ENCODE data around the gene CLP1.

The CLP1 gene

GRCh38 chr11:57638811-57639320 lies 18.7 kb upstream of the CLP1 start:
- no peaks in the 10 kb centered on the region for H3F3A ChIP-seq (ENCODE audit: low read depth)
- no peaks in the 10 kb centered on the region for H3K27me3 ChIP-seq (ENCODE audit: insufficient read depth, low read length, poor library complexity, severe bottlenecking)
- H3K9me3 ChIP-seq (ENCODE audit: insufficient read depth, low read depth, low read length) = no peaks in the 10 kb centered on the region
- H3K4me3 ChIP-seq (ENCODE audit: low read length, poor library complexity, severe bottlenecking) = peak overlapping the region; percentile 97
- H3K4me2 ChIP-seq (ENCODE audit: low read depth, low read length, poor library complexity, severe bottlenecking) = peak overlapping the region; percentile 98
- no peaks in the 10 kb centered on the region for H3K36me3 ChIP-seq (ENCODE audit: insufficient read depth, low read length)
- no peak for TF ChIP-seq EZH2phosphoT487 (IDR thresholded peaks at IDR 0.05; ENCODE audit: borderline replicate concordance)
- TF ChIP-seq, protein P1, sequence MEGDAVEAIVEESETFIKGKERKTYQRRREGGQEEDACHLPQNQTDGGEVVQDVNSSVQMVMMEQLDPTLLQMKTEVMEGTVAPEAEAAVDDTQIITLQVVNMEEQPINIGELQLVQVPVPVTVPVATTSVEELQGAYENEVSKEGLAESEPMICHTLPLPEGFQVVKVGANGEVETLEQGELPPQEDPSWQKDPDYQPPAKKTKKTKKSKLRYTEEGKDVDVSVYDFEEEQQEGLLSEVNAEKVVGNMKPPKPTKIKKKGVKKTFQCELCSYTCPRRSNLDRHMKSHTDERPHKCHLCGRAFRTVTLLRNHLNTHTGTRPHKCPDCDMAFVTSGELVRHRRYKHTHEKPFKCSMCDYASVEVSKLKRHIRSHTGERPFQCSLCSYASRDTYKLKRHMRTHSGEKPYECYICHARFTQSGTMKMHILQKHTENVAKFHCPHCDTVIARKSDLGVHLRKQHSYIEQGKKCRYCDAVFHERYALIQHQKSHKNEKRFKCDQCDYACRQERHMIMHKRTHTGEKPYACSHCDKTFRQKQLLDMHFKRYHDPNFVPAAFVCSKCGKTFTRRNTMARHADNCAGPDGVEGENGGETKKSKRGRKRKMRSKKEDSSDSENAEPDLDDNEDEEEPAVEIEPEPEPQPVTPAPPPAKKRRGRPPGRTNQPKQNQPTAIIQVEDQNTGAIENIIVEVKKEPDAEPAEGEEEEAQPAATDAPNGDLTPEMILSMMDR (conservative IDR thresholded peaks at IDR 0.05; ENCODE audit: low read length) = peak; percentile 39
- H4K20me1 ChIP-seq (ENCODE audit: insufficient read depth, low read length, poor library complexity, severe bottlenecking) = no peaks in the 10 kb centered on the region
- H2AFZ ChIP-seq (ENCODE audit: low read length) = peak overlapping the region; percentile 83; the same call in 1 of the 2 replicates
- H3K4me1 ChIP-seq (ENCODE audit: insufficient read depth, low read length, poor library complexity, severe bottlenecking) = peaks cover 49% of the 10 kb centered on the region
- H3K9me2 ChIP-seq (replicated peaks; ENCODE audit: low read depth, low read length) = no peaks in the 10 kb centered on the region
- H3K9ac ChIP-seq (ENCODE audit: low read depth, low read length, poor library complexity, severe bottlenecking) = peak overlapping the region; percentile 91
- H3K79me2 ChIP-seq (ENCODE audit: insufficient read depth, low read length) = peaks cover 37% of the 10 kb centered on the region

DNA sequence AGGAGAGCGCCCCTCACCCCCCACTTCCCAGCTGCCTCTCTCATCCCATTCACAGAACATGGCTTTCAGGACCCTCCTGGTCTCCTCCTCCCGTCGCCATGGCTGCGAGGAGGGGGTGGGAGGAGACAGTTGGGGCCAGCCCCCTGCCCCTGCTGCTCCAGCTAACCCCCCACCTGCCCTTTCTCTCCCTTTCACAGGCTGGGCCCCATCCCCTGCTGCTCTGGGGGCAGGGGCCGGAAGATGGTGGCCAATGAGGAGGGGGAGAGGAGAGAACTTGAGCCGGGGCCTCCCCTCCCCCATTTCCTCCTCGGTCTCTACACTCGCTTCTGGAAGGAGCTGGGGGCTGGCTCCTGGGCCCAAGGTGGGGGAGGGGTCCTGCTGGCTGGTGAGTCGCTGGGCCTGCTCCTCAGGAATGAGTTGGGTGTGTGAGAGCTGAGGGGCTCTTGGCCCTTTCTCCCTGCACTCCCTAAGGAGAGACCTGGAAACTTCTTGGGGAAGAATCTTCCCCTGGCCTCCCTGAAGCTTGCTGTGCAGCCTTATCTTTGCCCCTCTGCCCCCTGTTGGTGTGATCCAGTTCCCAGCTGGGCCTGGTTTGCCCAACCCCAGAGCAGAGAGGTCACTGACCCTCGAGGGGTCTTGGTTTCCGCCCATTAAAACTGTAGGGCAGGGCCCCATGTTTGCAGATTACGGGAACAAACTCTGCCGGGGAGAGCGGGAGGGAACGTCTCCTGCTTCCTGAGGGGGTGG lies 18.1 kb upstream of the CLP1 start:
- Histone ChIP-seq H2AFZ (ENCODE audit: low read length) (peak overlapping the region; percentile 83; the same call in 1 of the 2 replicates), H3K4me2 (ENCODE audit: low read depth, low read length, poor library complexity, severe bottlenecking) (peak overlapping the region; percentile 98), H3K36me3 (ENCODE audit: insufficient read depth, low read length) (no peaks in the 10 kb centered on the region), H3K9me3 (ENCODE audit: insufficient read depth, low read depth, low read length) (no peaks in the 10 kb centered on the region), H3K9me2 (replicated peaks; ENCODE audit: low read depth, low read length) (no peaks in the 10 kb centered on the region), H3K4me1 (ENCODE audit: insufficient read depth, low read length, poor library complexity, severe bottlenecking) (peaks cover 51% of the 10 kb centered on the region), H4K20me1 (ENCODE audit: insufficient read depth, low read length, poor library complexity, severe bottlenecking) (no peaks in the 10 kb centered on the region), H3F3A (ENCODE audit: low read depth) (no peaks in the 10 kb centered on the region), H3K27me3 (ENCODE audit: insufficient read depth, low read length, poor library complexity, severe bottlenecking) (no peaks in the 10 kb centered on the region), H3K79me2 (ENCODE audit: insufficient read depth, low read length) (peaks cover 37% of the 10 kb centered on the region), H3K4me3 (ENCODE audit: low read length, poor library complexity, severe bottlenecking) (peak overlapping the region; percentile 97), H3K9ac (ENCODE audit: low read depth, low read length, poor library complexity, severe bottlenecking) (peak overlapping the region; percentile 91)
- TF ChIP-seq, protein P1 (conservative IDR thresholded peaks at IDR 0.05; ENCODE audit: low read length) = peak; percentile 49
- TF ChIP-seq EZH2phosphoT487 (IDR thresholded peaks at IDR 0.05; ENCODE audit: borderline replicate concordance) = no peak

DNA sequence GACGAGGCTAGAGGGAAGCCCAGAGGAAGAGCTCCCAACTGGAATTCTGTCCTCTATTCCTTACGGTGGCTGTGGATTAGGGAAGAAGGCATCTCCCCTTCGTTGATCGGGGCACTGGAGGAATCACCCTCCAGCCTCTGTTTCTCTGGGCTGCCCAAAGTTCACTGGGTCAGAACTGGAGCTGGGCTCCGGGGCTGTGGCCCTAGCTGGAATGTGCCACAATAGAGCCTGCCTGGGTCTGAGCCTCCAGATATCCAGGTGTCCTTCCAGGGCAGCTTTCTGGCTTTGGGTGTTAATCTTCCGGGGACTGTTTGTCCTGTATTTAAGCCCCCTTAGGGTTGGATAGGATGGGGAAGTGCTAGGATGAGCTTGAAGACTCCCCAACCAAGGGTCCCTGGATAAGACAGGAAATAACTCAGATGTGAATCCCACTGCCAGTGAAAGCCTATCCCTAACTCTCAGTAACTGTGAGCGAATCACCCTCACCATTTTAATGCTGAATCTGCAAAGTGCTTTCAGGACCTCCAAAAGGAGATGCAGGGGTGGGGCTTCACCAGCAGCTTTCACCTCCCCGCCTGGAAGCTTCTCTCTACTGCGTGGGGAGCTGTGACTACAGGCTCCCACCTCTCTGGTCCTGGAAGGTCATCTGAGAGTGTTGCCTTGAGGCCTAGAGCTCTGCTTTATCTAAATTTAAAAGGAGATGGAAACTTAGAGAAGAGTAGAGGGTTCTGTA lies 17.3 kb upstream of the CLP1 start:
- H4K20me1 ChIP-seq (ENCODE audit: insufficient read depth, low read length, poor library complexity, severe bottlenecking) = no peaks in the 10 kb centered on the region
- H3K79me2 ChIP-seq (ENCODE audit: insufficient read depth, low read length) = peaks cover 37% of the 10 kb centered on the region
- H2AFZ ChIP-seq (ENCODE audit: low read length) = no peak overlapping the region
- H3F3A ChIP-seq (ENCODE audit: low read depth) = no peaks in the 10 kb centered on the region
- H3K4me1 ChIP-seq (ENCODE audit: insufficient read depth, low read length, poor library complexity, severe bottlenecking) = peaks cover 56% of the 10 kb centered on the region
- no peaks in the 10 kb centered on the region for H3K27me3 ChIP-seq (ENCODE audit: insufficient read depth, low read length, poor library complexity, severe bottlenecking)
- H3K9me3 ChIP-seq (ENCODE audit: insufficient read depth, low read depth, low read length) = no peaks in the 10 kb centered on the region
- H3K4me2 ChIP-seq (ENCODE audit: low read depth, low read length, poor library complexity, severe bottlenecking) = peak overlapping the region; percentile 98
- H3K36me3 ChIP-seq (ENCODE audit: insufficient read depth, low read length) = no peaks in the 10 kb centered on the region
- no peaks in the 10 kb centered on the region for H3K9me2 ChIP-seq (replicated peaks; ENCODE audit: low read depth, low read length)
- TF ChIP-seq EZH2phosphoT487 (IDR thresholded peaks at IDR 0.05; ENCODE audit: borderline replicate concordance) = no peak
- TF ChIP-seq, protein P1 (conservative IDR thresholded peaks at IDR 0.05; ENCODE audit: low read length) = no peak
- H3K9ac ChIP-seq (ENCODE audit: low read depth, low read length, poor library complexity, severe bottlenecking) = peak overlapping the region; percentile 91
- H3K4me3 ChIP-seq (ENCODE audit: low read length, poor library complexity, severe bottlenecking) = peak overlapping the region; percentile 97
